DOHH2 (cell line): Measurements from ENCODE around the gene ESYT1.

Experiments used
- CTCF ChIP-seq: fragments of 200-600 bp; sonication (generic); IDR thresholded peaks from one replicate; pipeline ENCODE4 v1.5.1; 2014; ENCODE audit warnings: antibody characterized with exemption, mild to moderate bottlenecking, low read depth, low read length; ENCODE audit not compliant: poor library complexity, severe bottlenecking
- EZH2phosphoT487 ChIP-seq: fragments of 200-600 bp; sonication (generic); IDR thresholded peaks from 2 replicates; pipeline ENCODE4 v1.6.1; 2017; ENCODE audit warnings: borderline replicate concordance, mild to moderate bottlenecking, antibody characterized with exemption, low read length, moderate library complexity, mixed read lengths

DNA sequence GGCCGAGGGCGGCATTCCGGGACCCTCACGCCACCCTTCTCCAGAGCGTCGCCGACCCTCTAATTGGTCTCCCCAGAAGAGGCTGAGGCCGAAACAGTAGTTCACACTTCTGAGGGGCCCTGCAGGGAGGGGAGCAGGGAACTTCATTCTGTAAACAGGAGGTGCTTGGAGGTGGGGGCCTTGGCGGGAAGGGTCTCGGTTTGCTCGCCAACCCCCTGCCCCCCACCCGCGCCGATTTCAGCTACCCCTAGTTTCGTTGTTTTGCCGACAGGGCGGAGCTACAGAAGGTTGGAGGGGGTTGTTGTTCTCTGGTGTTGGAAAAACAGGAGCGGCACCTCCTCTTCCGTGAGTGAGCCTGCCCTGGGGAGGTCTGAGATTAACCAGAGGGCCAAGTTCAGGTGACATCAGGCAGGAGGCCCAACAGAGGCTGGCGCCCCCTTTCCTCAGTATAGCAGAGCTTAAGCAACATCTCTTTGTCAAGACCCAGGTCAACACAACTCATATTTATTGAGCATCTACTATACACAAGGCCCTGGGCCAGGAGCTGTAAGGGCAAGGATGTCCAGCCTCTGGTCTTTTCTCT lies 47.4 kb upstream of the ESYT1 start:
- no peak for TF ChIP-seq CTCF
- TF ChIP-seq EZH2phosphoT487, result no peak
